GM19452 (cell line): Measurements from ENCODE around the gene TTPAL.

Experiments used
- ATAC-seq: cut with Tn5 transposase; IDR thresholded peaks from one replicate; pipeline ENCODE4 v1.9.1; 2021; ENCODE audit not compliant: unreplicated experiment

Gene TTPAL, protein sequence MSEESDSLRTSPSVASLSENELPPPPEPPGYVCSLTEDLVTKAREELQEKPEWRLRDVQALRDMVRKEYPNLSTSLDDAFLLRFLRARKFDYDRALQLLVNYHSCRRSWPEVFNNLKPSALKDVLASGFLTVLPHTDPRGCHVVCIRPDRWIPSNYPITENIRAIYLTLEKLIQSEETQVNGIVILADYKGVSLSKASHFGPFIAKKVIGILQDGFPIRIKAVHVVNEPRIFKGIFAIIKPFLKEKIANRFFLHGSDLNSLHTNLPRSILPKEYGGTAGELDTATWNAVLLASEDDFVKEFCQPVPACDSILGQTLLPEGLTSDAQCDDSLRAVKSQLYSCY

DNA sequence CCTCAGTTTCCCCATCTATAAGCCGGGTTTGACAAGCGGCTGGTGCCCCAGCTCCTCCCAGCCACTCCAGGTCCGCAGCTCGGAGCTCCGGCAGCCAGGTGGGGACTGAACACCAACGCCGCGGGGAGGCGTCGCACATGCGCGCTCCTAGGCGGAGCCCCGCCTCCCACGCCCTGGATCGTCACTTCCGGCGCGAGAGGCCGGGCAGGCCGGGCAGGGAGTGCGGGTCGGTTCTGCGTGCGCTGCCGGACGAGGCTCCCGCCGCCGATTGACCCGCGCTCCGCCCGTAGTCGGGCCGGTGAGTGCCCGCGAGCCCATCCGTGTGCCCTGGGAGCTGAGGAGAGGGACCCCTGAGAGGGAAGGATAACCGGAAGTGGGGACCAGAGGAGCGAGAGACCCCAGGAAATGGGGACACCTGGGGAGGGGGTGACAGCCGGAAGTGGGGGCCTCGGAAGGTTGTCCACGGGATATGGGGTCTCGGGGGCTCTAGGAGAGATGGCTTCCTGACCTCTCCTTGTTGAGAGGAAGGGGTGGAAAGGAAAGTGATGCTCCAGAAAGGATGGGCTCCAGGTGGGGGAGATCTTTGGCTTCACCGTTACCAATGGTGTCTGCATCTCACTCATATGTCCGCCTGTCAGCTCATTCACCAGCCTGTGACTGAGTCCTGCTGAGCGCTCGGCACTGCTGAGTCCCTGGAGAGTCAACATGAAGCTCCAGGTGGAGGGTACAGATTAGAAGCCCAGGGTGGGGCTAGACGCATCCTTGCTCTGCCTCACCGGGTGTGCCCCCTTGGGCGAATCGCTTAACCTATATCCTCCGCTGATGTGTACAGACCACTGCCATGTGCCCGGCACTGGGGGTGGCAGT, at the start of gene TTPAL:
Gene TTPAL, plus strand, starts transcription at position 181 of the 867 bp plus-strand sequence. CDS start 4,126 bp downstream, outside the sequence.
- ATAC-seq, result peak; percentile 95

- ATAC-seq, result no peak
Measured at GRCh38 chr20:44425923-44426322, 49.8 kb upstream of the TTPAL start.

GRCh38 chr20:44426879-44427790, 48.5 kb upstream of the TTPAL start:
- ATAC-seq, result no peak

GRCh38 chr20:44427804-44428173, 47.9 kb upstream of the TTPAL start:
- no peak for ATAC-seq

- ATAC-seq, result no peak
Measured at GRCh38 chr20:44428174-44429016, 47.3 kb upstream of the TTPAL start.

- ATAC-seq, result no peak
Measured at GRCh38 chr20:44429017-44429339, 46.7 kb upstream of the TTPAL start.

- no peak for ATAC-seq
Measured at GRCh38 chr20:44429419-44430269, 46.0 kb upstream of the TTPAL start.

DNA sequence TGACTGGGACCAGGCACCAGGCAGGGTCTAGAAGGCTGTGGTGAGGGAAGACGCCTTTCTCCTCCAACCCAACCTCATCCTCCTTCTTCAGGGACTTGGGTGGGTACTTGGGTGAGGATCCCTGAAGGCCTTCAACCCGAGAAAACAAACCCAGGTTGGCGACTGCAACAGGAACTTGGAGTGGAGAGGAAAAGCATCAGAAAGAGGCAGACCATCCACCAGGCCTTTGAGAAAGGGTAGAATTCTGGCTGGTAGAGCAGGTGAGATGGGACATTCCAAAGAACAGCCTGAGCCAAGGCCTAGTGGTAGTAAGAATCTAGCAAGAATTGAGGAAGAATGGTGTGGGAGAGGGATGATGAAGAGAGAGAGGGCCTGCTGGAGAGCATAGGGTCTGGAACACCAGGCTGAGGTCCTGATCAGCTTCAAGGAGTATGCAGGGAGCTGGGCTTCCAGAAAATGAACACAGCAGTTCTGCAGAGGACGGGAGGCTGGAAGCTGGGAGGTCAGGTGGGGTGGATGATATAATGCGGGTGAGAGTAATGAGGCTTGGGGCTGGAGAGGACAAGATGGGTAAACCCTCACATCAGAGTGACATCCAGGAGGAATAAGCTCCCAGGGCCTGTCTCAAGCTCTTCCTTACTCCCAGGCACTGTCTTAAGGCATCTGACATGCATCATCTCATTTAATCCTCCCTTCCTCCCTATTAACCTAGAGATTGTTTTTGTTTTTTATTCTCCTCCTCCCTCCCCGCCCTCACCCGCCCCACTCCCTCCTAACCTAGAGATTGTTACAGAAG, 45.2 kb upstream of the TTPAL start:
- no peak for ATAC-seq

GRCh38 chr20:44431118-44431501, 44.6 kb upstream of the TTPAL start:
- ATAC-seq, result no peak

DNA sequence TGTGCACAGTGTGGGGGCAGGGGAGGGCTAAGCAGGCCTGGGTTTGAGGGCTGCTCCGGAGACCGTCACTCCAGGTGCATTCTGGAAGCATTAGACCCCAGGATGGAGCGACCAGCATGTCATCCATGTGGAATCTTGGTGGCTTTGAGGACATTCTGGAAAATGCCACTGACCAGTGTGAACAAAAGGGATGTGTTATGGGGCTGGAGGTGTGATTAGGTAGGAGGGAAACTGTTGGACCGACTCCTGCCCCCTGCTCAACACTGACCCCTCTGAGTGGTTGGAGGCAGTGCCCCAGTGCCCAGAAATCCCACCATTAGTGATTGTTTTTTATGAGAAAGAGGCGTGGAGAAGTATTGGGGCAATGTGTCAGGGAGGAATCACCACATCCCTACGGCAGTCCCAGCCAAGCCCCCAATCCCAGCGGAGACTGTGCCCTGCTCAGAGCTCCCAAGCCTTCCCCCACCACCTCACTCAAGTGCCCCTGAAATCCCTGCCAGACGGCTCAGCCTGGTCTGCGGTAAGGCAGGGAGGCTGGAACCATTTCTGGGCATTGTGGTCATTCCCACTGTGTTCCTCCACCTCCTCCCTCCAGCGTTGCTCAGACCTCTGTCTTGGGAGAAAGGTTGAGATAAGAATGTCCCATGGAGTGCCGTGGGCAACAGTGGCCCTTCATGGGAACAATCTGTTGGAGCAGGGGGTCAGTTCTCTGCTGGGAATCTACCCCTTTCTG, 44.0 kb upstream of the TTPAL start:
- no peak for ATAC-seq

DNA sequence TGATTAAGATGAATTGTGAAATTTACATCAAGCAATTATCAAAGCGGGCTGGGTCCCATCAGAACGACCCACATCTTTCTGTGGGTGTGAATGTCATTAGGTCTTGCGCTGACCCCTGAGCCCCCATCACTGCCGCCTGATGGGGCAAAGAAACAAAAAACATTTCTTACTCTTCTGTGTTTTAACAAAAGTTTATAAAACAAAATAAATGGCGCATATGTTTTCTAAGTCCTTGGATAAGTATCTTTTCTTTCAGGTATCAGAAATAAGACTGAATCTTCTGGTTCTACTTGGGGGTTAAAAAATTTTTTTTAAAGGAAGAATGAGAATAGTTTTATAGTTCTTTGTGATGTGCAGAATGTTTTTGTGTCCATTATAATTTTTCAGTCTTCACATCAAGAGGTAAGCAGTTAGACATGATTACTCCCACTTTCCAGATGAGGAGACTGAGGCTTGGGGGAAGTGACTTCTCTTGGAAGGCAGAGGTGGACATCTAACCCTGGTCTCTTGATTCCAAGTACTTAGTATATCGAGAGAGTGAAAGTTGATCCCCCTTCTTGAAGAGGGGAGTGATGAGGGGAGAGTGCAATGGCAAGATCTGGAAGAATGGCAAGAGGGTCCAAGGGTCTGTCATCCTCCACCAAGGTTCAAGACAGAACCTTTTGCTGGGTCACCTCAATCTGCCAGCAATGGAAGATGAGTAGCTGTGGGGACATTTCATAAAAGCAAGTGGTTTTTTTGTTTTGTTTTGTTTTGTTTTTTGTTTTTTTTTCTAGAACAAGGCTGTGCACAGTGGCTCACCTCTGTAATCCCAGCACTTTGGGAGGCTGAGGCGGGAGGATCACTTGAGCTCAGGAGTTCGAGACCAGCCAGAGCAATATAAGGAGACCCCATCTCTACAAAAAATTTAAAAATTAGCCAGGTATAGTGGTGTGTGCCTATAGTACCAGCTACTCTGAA, 42.8 kb upstream of the TTPAL start:
- ATAC-seq, result no peak

DNA sequence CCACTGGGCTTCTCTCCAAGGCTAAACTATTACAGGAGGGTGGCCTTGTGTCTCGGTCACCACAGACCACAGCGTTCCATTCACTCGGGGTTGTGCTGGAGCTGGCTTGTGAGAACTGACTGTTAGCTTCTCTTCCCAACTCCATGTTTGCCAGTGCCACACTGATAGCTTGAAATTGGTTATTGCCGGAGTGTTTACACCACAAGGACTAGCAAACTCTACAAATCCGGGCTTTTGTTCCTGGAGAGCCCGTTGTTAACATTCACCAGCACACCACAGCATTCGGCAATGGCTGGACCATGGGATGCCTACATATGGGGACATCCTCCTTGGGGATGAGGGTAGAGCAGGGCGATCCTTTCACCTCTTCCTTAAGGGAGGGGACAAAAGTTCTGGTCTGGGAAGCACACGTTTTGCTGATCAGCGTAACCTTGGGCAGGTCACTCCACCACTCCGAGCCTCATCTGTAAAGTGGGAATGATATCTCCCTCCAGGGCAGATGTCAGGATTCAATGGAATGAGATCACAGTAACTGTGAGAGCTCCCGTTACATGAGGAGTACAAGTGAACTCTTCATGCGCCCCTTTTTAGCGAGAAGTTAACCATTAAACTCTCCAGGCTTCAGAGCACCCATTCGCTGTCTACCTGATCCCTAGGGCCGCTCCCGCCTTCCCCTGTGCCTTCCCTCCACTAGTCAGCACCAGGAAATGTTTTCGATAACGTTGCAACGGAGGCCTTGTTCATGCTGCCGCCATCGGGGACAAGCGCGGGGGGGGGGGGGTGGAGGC, 41.7 kb upstream of the TTPAL start:
- ATAC-seq, result no peak

- ATAC-seq, result no peak
Measured at GRCh38 chr20:44435630-44436335, 39.9 kb upstream of the TTPAL start.

- ATAC-seq, result no peak
Measured at GRCh38 chr20:44436393-44436792, 39.3 kb upstream of the TTPAL start.

- ATAC-seq, result no peak
Measured at GRCh38 chr20:44437497-44437896, 38.2 kb upstream of the TTPAL start.

- no peak for ATAC-seq
Measured at GRCh38 chr20:44438782-44439181, 36.9 kb upstream of the TTPAL start.
